T-helper 2 cell treated with Interferon-gamma antibody and Interleukin-4, amounts not matched to agents 5 μg/mL and 100 μg/mL, for 36 hours (primary cell): ENCODE data around the gene KLHL22.

Experiments
- DNase-seq: peaks from one replicate; pipeline ENCODE4 v3.0.0; 2021; ENCODE audit warnings: low spot score
- H3K27ac Mint-ChIP-seq: one replicate; pipeline ENCODE4 v1.8.0; 2021; ENCODE audit warnings: mild to moderate bottlenecking, mixed read lengths
- H3K27me3 Mint-ChIP-seq: one replicate; pipeline ENCODE4 v1.8.0; 2021; ENCODE audit warnings: low read depth, mixed read lengths
- H3K36me3 Mint-ChIP-seq: one replicate; pipeline ENCODE4 v1.8.0; 2021; ENCODE audit warnings: low read depth, mixed read lengths
- H3K4me1 Mint-ChIP-seq: one replicate; pipeline ENCODE4 v1.8.0; 2021; ENCODE audit warnings: low read depth, mixed read lengths
- H3K4me3 Mint-ChIP-seq: one replicate; pipeline ENCODE4 v1.8.0; 2022; ENCODE audit warnings: mild to moderate bottlenecking, moderate library complexity, mixed read lengths
- H3K9me3 Mint-ChIP-seq: one replicate; pipeline ENCODE4 v1.8.0; 2021; ENCODE audit warnings: mixed read lengths

Gene KLHL22

GRCh38 chr22:20530368-20531153 lies 35.0 kb upstream of the KLHL22 start:
- peaks cover 32% of the 10 kb centered on the region for H3K36me3 Mint-ChIP-seq
- no peaks in the 10 kb centered on the region for H3K27me3 Mint-ChIP-seq
- DNase-seq = no peak
- H3K4me3 Mint-ChIP-seq = no peak overlapping the region
- no peaks in the 10 kb centered on the region for H3K9me3 Mint-ChIP-seq
- no peak overlapping the region for H3K27ac Mint-ChIP-seq
- peaks cover 35% of the 10 kb centered on the region for H3K4me1 Mint-ChIP-seq

GRCh38 chr22:20528405-20528978 lies 32.9 kb upstream of the KLHL22 start:
- Mint-ChIP-seq H3K4me1 (peaks cover 37% of the 10 kb centered on the region), H3K27ac (no peak overlapping the region), H3K36me3 (peaks cover 31% of the 10 kb centered on the region), H3K9me3 (no peaks in the 10 kb centered on the region), H3K4me3 (no peak overlapping the region), H3K27me3 (no peaks in the 10 kb centered on the region)
- no peak for DNase-seq

- Mint-ChIP-seq H3K27me3 (no peaks in the 10 kb centered on the region), H3K27ac (peak overlapping the region; percentile 5), H3K4me3 (no peak overlapping the region), H3K9me3 (no peaks in the 10 kb centered on the region), H3K4me1 (peaks cover 46% of the 10 kb centered on the region), H3K36me3 (peaks cover 37% of the 10 kb centered on the region)
- DNase-seq = no peak
These were observed 31.2 kb upstream of the KLHL22 start for GRCh38 chr22:20526628-20527355.

- H3K4me1 Mint-ChIP-seq = peaks cover 43% of the 10 kb centered on the region
These were observed 30.7 kb upstream of the KLHL22 start for GRCh38 chr22:20526305-20526627.

GRCh38 chr22:20525048-20525447 lies 29.5 kb upstream of the KLHL22 start:
- Mint-ChIP-seq H3K4me1 (peaks cover 42% of the 10 kb centered on the region), H3K36me3 (peaks cover 41% of the 10 kb centered on the region), H3K9me3 (no peaks in the 10 kb centered on the region), H3K27ac (no peak overlapping the region), H3K27me3 (no peaks in the 10 kb centered on the region), H3K4me3 (no peak overlapping the region)
- DNase-seq = no peak

More at GRCh38 chr22:20526305-20526627, 30.7 kb upstream of the KLHL22 start:
- Mint-ChIP-seq H3K27me3 (no peaks in the 10 kb centered on the region), H3K9me3 (no peaks in the 10 kb centered on the region), H3K4me3 (no peak overlapping the region), H3K27ac (peak overlapping the region; percentile 6), H3K36me3 (peaks cover 37% of the 10 kb centered on the region)
- no peak for DNase-seq

- Mint-ChIP-seq H3K36me3 (peaks cover 43% of the 10 kb centered on the region), H3K4me1 (peaks cover 44% of the 10 kb centered on the region), H3K27ac (peak overlapping the region; percentile 71), H3K9me3 (no peaks in the 10 kb centered on the region), H3K27me3 (no peaks in the 10 kb centered on the region), H3K4me3 (no peak overlapping the region)
- DNase-seq = no peak
These were observed 28.4 kb upstream of the KLHL22 start for GRCh38 chr22:20524004-20524481.

GRCh38 chr22:20523086-20523983 lies 27.7 kb upstream of the KLHL22 start:
- no peak for DNase-seq
- Mint-ChIP-seq H3K36me3 (peaks cover 44% of the 10 kb centered on the region), H3K4me3 (no peak overlapping the region), H3K4me1 (peaks cover 47% of the 10 kb centered on the region), H3K27ac (peak overlapping the region; percentile 71), H3K9me3 (no peaks in the 10 kb centered on the region), H3K27me3 (no peaks in the 10 kb centered on the region)

GRCh38 chr22:20522134-20523004 lies 26.8 kb upstream of the KLHL22 start:
- H3K27me3 Mint-ChIP-seq = no peaks in the 10 kb centered on the region
- H3K27ac Mint-ChIP-seq = peak overlapping the region; percentile 46
- H3K4me1 Mint-ChIP-seq = peaks cover 51% of the 10 kb centered on the region
- H3K36me3 Mint-ChIP-seq = peaks cover 44% of the 10 kb centered on the region
- H3K9me3 Mint-ChIP-seq = no peaks in the 10 kb centered on the region
- peak overlapping the region; percentile 1 for H3K4me3 Mint-ChIP-seq
- DNase-seq = no peak

GRCh38 chr22:20520093-20520511 lies 24.5 kb upstream of the KLHL22 start:
- no peak for DNase-seq
- Mint-ChIP-seq H3K4me1 (peaks cover 48% of the 10 kb centered on the region), H3K36me3 (peaks cover 39% of the 10 kb centered on the region), H3K27ac (peak overlapping the region; percentile 57), H3K4me3 (no peak overlapping the region), H3K27me3 (no peaks in the 10 kb centered on the region), H3K9me3 (no peaks in the 10 kb centered on the region)

- Mint-ChIP-seq H3K36me3 (peaks cover 42% of the 10 kb centered on the region), H3K27ac (no peak overlapping the region), H3K9me3 (no peaks in the 10 kb centered on the region), H3K27me3 (no peaks in the 10 kb centered on the region), H3K4me1 (peaks cover 48% of the 10 kb centered on the region), H3K4me3 (no peak overlapping the region)
- DNase-seq = no peak
These were observed 24.0 kb upstream of the KLHL22 start for GRCh38 chr22:20519558-20519957.

- H3K27ac Mint-ChIP-seq = peak overlapping the region; percentile 82
- H3K9me3 Mint-ChIP-seq = no peaks in the 10 kb centered on the region
- peaks cover 48% of the 10 kb centered on the region for H3K36me3 Mint-ChIP-seq
- H3K4me3 Mint-ChIP-seq = no peak overlapping the region
- no peak for DNase-seq
- no peaks in the 10 kb centered on the region for H3K27me3 Mint-ChIP-seq
- peaks cover 39% of the 10 kb centered on the region for H3K4me1 Mint-ChIP-seq
These were observed 22.4 kb upstream of the KLHL22 start for GRCh38 chr22:20517841-20518592.

- Mint-ChIP-seq H3K9me3 (no peaks in the 10 kb centered on the region), H3K4me1 (peaks cover 34% of the 10 kb centered on the region), H3K36me3 (peaks cover 44% of the 10 kb centered on the region), H3K4me3 (no peak overlapping the region), H3K27ac (peak overlapping the region; percentile 82), H3K27me3 (no peaks in the 10 kb centered on the region)
- no peak for DNase-seq
These were observed 21.8 kb upstream of the KLHL22 start for GRCh38 chr22:20517422-20517821.
